Measurements from ENCODE around the gene SERINC2.

The SERINC2 gene

GRCh38 chr1:31441073-31441472 lies 28.1 kb downstream of the SERINC2 start:
- H3K9ac ChIP-seq (ENCODE audit: low read depth, low read length), result no peak overlapping the region
- H3K36me3 ChIP-seq (ENCODE audit: insufficient read depth, low read length), result no peaks in the 10 kb centered on the region
- no peaks in the 10 kb centered on the region for H3K4me1 ChIP-seq (ENCODE audit: insufficient read depth, low read length)
- H3K9me3 ChIP-seq (ENCODE audit: control insufficient read depth, insufficient read depth, low read length), result peaks cover 5% of the 10 kb centered on the region; the same call in 1 of the 2 replicates

- no peaks in the 10 kb centered on the region for H3K4me1 ChIP-seq (ENCODE audit: insufficient read depth, low read length)
- H3K9ac ChIP-seq (ENCODE audit: low read depth, low read length), result no peak overlapping the region
- H3K9me3 ChIP-seq (ENCODE audit: control insufficient read depth, insufficient read depth, low read length), result peaks cover 5% of the 10 kb centered on the region; the same call in 1 of the 2 replicates
- H3K36me3 ChIP-seq (ENCODE audit: insufficient read depth, low read length), result no peaks in the 10 kb centered on the region
These were observed 28.5 kb downstream of the SERINC2 start for GRCh38 chr1:31441558-31441957.

DNA sequence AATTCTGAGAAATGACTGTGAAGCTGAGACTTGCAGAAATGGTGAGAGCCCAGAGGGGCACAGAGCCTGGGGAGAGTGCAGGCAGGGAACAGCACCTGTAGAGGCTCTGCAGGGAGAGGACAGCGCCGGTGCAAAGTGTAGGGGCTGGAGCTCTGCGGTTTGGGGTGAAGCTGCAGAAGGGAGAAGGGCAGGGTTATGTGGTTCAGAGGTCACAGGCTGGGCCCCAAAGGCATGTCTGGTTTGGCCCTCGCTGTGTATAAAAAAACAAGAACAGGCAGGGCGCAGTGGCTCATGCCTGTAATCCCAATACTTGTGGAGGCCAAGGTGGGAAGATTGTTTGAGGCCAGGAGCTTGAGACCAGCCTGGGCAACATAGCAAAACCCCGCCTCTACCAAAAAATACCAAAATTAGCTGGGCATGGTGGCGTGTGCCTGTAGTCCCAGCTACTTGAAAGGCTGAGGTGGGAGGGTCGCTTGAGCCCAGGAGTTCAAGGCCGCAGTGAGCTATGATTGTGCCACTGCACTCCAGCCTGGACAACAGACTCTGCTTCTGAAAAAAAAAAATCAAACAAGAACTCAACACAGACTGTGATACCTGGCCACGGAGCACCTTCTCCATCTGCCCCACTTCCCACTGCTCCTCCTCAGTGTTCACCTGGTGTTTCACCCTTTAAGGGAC lies 29.1 kb downstream of the SERINC2 start:
- H3K9me3 ChIP-seq (ENCODE audit: control insufficient read depth, insufficient read depth, low read length), result peaks cover 5% of the 10 kb centered on the region; the same call in 1 of the 2 replicates
- no peaks in the 10 kb centered on the region for H3K36me3 ChIP-seq (ENCODE audit: insufficient read depth, low read length)
- H3K9ac ChIP-seq (ENCODE audit: low read depth, low read length), result no peak overlapping the region
- H3K4me1 ChIP-seq (ENCODE audit: insufficient read depth, low read length), result no peaks in the 10 kb centered on the region

DNA sequence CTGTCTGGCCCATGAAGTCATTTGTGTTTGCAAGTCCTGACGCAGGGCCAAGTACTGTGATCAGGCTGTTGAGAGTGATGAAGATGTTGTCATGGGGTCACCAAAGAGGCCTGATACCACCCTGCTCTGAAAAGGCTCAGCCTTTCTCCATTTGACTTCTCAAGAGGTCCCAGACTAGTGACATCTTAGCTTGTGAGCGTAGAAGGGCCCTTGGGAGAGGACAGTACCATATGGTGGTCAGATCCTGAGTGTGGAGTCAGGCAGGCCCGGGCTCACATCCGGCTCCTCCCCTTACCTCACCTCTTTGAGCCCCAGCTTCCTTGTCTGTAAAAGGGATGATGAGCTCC lies 29.6 kb downstream of the SERINC2 start:
- no peak overlapping the region for H3K9ac ChIP-seq (ENCODE audit: low read depth, low read length)
- no peaks in the 10 kb centered on the region for H3K4me1 ChIP-seq (ENCODE audit: insufficient read depth, low read length)
- no peaks in the 10 kb centered on the region for H3K36me3 ChIP-seq (ENCODE audit: insufficient read depth, low read length)
- H3K9me3 ChIP-seq (ENCODE audit: control insufficient read depth, insufficient read depth, low read length), result peaks cover 5% of the 10 kb centered on the region; the same call in 1 of the 2 replicates

GRCh38 chr1:31443673-31444072 lies 30.7 kb downstream of the SERINC2 start:
- Histone ChIP-seq H3K9ac (ENCODE audit: low read depth, low read length) (no peak overlapping the region), H3K9me3 (ENCODE audit: control insufficient read depth, insufficient read depth, low read length) (peaks cover 5% of the 10 kb centered on the region; the same call in 1 of the 2 replicates), H3K4me1 (ENCODE audit: insufficient read depth, low read length) (no peaks in the 10 kb centered on the region)

GRCh38 chr1:31444725-31445448 lies 31.9 kb downstream of the SERINC2 start:
- Histone ChIP-seq H3K4me1 (ENCODE audit: insufficient read depth, low read length) (no peaks in the 10 kb centered on the region), H3K9me3 (ENCODE audit: control insufficient read depth, insufficient read depth, low read length) (peaks cover 5% of the 10 kb centered on the region; the same call in 1 of the 2 replicates), H3K9ac (ENCODE audit: low read depth, low read length) (no peak overlapping the region), H3K36me3 (ENCODE audit: insufficient read depth, low read length) (no peaks in the 10 kb centered on the region)

More at GRCh38 chr1:31443673-31444072, 30.7 kb downstream of the SERINC2 start:
- H3K36me3 ChIP-seq (ENCODE audit: insufficient read depth, low read length), result no peaks in the 10 kb centered on the region

DNA sequence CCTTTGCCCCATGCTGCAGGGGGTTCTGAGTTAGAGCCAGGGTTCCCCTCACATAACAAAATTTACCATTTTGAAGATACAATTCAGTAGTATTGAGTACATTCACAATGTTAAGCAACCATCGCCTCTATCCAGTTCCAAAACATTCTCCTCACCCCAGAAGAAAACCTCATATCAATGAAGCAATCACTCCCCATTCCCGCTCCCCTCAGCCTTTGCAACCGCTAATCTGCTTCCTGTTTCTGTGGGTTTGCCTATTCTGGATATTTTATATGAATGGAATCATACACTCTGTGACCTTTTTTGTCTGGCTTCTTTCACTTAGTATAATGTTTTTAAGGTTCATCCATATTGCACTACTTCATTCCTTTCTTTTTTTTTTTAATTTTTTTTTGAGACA lies 32.9 kb downstream of the SERINC2 start:
- Histone ChIP-seq H3K9ac (ENCODE audit: low read depth, low read length) (no peak overlapping the region), H3K36me3 (ENCODE audit: insufficient read depth, low read length) (no peaks in the 10 kb centered on the region), H3K4me1 (ENCODE audit: insufficient read depth, low read length) (no peaks in the 10 kb centered on the region), H3K9me3 (ENCODE audit: control insufficient read depth, insufficient read depth, low read length) (peaks cover 5% of the 10 kb centered on the region; the same call in 1 of the 2 replicates)

DNA sequence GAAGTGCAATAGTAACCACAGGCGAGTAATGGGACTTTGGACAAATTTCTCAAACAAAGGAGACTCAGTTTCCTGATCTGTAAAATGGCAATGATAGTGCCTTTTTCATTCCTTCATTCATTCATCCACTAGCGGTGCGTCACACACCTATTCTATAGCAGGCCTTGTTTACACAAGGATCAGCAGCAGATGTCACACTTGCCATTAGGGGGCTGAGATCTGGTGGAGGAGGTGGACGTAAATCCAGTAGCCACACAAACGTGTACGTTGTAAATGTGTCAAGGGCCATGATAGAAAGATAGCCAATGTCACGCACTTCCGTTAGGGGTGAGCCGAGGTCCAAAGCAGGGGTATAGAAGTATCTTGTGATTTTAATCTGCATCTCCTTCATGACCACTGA lies 34.2 kb downstream of the SERINC2 start:
- Histone ChIP-seq H3K9ac (ENCODE audit: low read depth, low read length) (no peak overlapping the region), H3K4me1 (ENCODE audit: insufficient read depth, low read length) (no peaks in the 10 kb centered on the region), H3K36me3 (ENCODE audit: insufficient read depth, low read length) (no peaks in the 10 kb centered on the region), H3K9me3 (ENCODE audit: control insufficient read depth, insufficient read depth, low read length) (peaks cover 5% of the 10 kb centered on the region; the same call in 1 of the 2 replicates)

- H3K36me3 ChIP-seq (ENCODE audit: insufficient read depth, low read length), result no peaks in the 10 kb centered on the region
- no peak overlapping the region for H3K9ac ChIP-seq (ENCODE audit: low read depth, low read length)
- peaks cover 11% of the 10 kb centered on the region; the same call in 1 of the 2 replicates for H3K9me3 ChIP-seq (ENCODE audit: control insufficient read depth, insufficient read depth, low read length)
- H3K4me1 ChIP-seq (ENCODE audit: insufficient read depth, low read length), result no peaks in the 10 kb centered on the region
These were observed 40.5 kb downstream of the SERINC2 start for GRCh38 chr1:31453384-31454079.

DNA sequence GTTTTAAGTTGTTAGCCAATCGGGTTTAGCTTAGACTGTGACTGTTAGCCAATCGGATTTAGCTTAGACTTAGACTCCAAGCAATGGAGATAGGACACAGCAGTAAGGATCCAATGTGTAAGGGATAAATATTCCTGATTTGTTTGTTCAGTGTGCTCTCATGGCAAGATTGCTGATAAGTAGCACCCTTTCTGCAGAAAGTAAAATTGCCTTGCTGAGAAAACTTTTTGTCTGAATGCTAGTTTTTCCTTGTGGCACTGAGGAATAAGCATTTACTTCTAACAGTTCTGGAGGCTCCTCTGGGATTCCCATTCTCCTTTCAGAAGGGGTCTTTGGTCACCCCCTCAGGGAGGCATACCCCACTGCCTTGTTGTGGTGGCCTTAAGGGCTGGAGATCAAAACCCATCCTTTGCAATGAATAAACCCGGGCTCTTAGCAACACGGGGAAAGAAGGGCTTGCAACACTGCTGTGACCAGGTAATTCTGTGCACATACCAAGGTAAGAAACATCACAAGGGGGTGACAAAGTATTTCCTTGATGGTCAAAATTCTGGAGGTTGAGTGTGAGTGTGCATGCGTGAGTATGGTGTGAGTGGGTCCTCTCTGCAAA lies 45.4 kb downstream of the SERINC2 start:
- no peaks in the 10 kb centered on the region for H3K4me1 ChIP-seq (ENCODE audit: insufficient read depth, low read length)
- peaks cover 12% of the 10 kb centered on the region for H3K9me3 ChIP-seq (ENCODE audit: control insufficient read depth, insufficient read depth, low read length)

DNA sequence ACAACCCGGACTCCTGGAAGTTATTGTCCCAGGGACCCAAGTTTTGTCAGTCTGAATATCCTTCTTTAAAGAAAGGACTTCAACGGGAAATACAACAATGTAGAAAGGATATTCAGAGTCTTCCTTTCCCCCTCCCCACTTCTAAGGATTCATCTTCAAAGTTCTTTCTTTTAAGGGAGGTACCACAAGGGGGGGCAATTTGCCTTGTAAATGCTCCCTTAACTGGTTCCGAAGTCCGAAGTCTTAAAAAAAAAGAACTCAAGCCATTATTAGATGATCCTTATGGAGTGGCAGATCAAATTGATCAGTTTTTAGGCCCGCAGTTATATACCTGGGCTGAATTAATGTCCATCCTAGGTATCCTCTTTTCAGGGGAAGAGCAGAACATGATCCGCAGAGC lies 47.0 kb downstream of the SERINC2 start:
- Histone ChIP-seq H3K9me3 (ENCODE audit: control insufficient read depth, insufficient read depth, low read length) (peaks cover 8% of the 10 kb centered on the region), H3K4me1 (ENCODE audit: insufficient read depth, low read length) (no peaks in the 10 kb centered on the region), H3K9ac (ENCODE audit: low read depth, low read length) (no peak overlapping the region), H3K36me3 (ENCODE audit: insufficient read depth, low read length) (no peaks in the 10 kb centered on the region)

More for the DNA sequence above, 45.4 kb downstream of the SERINC2 start:
- H3K9ac ChIP-seq (ENCODE audit: low read depth, low read length), result no peak overlapping the region
- H3K36me3 ChIP-seq (ENCODE audit: insufficient read depth, low read length), result no peaks in the 10 kb centered on the region

- H3K9me3 ChIP-seq (ENCODE audit: control insufficient read depth, insufficient read depth, low read length), result peaks cover 10% of the 10 kb centered on the region
- no peak overlapping the region for H3K9ac ChIP-seq (ENCODE audit: low read depth, low read length)
- no peaks in the 10 kb centered on the region for H3K36me3 ChIP-seq (ENCODE audit: insufficient read depth, low read length)
- H3K4me1 ChIP-seq (ENCODE audit: insufficient read depth, low read length), result no peaks in the 10 kb centered on the region
These were observed 54.1 kb downstream of the SERINC2 start for GRCh38 chr1:31467005-31467674.

DNA sequence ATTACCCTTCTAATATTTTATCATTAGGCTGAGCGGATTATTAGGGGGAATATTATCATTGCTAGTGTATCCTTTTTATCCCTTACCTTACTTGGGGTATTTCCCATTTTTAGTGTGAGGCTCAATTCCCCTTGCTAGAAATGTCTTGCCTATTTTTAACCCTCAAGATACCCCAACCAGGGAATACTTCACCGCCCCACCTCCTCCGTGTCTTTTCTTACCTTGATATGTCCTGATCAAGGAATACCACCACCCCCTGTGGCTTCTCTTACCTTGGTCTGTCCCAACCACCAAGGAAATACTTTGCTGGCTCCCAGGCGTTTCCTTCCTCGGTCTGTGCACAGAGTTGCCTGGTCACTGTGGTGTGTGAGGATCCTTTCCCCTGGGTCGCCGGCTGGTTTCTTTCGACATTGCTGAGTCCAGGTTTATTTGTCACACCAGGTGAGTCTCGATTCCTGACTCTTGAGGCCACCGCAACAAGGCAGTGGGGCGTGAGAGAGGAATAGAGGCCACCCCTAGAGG lies 57.8 kb downstream of the SERINC2 start:
- Histone ChIP-seq H3K4me1 (ENCODE audit: insufficient read depth, low read length) (no peaks in the 10 kb centered on the region), H3K9me3 (ENCODE audit: control insufficient read depth, insufficient read depth, low read length) (peaks cover 10% of the 10 kb centered on the region), H3K36me3 (ENCODE audit: insufficient read depth, low read length) (no peaks in the 10 kb centered on the region), H3K9ac (ENCODE audit: low read depth, low read length) (no peak overlapping the region)

All from ES-I3 (cell line).